Fibroblast of skin of abdomen (primary cell): ENCODE results near the gene NHEJ1.

Experiments
- DNase-seq: peaks from one replicate; pipeline ENCODE4 v3.0.0-alpha.2; 2013

The NHEJ1 gene

DNA sequence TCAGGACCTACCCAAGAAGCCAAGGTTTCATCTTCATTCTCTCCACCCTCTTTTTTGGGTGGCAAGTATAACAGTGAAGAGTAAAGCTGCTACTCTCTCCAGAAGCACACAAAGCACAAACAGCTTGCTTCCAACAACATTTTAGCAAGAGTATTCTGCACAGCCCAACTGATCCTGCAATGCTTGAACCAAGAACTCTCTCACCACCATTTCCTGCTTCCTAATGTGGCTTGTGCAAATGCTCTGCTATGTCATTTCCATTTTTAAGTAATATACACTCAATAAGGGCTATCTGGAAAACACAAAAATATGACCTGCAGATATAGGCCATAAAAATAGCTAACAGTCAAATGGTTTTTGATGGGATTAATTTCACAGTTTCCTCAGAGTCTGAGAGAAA lies 75.8 kb downstream of the NHEJ1 start:
- DNase-seq: no peak

DNA sequence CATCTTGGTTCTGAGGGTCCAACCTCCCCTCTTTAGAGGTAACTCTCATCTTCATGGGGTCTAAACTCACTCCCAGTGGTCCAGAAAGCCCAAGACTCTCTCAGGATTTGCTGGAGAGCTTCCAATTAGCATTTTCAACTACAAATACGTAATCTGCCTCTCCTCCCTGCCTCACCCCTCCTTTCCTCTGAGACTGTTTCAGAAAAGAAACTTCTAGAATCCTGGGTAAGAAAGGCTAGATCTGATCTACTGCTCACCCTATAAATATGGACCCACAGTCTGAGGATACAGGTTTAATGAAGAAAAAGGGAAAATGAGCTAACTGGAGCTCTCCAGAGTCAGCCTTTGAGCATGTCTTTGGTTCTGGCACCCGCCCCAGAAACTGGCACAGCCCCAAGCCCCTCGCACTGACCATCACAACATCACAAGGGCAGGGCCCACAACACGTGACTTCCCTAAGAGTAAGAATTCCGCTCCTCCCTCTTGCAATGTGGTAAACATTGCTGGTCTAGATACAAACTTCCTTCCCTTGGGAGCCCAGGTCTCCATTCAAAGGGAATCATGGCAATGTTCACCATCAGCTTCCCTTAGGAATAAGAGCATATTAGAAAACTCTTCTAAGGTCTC lies 78.2 kb downstream of the NHEJ1 start:
- DNase-seq: no peak

DNA sequence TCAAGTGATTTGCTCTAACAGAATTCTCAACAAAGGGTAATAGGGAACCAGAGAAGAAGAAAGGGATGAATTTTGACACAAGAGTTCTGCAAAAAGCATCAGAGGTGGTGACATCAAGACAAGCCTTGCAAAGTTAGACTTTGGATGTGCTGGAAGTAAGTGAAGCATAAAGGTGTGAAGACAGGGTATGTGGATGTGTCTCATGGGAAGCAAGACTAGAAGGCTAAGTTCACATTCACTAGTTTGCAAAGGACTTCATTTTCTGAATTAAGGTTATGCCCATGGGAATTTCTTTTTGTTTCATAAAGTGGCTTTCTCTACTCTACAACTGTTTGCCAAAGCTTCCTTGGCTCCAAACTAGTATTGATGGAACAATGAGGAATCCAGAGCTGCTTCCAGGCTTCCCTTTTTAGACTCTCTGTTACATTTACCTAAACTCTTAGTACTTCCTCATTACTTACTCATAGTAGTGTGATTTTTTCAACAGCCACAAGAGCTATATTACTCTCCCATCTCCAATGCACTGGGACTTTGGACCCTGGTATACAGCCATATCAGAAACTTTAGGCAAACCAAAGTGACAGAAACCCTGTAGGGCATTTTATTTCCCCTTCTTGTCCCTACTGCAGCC lies 78.8 kb downstream of the NHEJ1 start:
- DNase-seq: no peak

DNA sequence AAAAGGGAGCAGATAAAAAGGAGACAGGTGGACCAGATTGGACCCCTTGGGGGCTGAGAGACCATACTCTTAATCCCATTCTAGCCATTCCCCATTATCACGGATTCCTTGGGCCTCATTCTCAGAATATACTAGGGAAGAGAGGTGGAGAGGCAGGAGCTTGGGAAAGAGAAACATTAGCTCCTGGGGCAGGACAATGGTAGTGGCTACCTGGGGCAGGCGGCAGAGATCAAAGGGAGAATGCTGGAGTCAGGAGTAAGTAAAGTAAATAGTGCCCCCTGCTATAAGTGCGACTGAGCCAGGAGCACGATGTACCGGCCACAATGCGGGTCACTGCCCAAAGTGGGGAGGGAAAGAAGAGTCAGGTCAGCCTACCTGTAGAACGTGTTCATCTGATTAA lies 79.5 kb downstream of the NHEJ1 start:
- no peak for DNase-seq

- DNase-seq: peak; percentile 12
Measured at GRCh38 chr2:219079417-219079816, 81.2 kb downstream of the NHEJ1 start.

DNA sequence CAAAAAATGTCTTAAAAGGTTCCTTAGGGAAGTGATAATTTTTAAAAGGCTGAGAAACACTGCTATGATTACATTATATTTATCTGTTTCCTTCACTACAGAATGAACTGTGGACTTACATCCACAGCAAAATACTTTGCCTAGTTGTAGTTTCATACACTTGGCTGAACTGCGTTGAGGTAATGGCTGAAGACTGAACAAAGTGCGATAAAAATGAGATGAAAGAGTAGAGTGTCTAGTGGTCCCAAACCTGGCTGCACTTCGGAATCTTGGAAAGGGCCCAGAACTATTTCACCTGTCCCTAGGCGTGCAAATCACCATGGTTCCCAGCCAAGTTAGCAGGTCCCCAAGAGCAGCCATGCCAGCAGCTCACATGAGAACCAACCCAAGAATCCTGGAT lies 81.7 kb downstream of the NHEJ1 start:
- no peak for DNase-seq

GRCh38 chr2:219078126-219078525 lies 82.5 kb downstream of the NHEJ1 start:
- DNase-seq: no peak

GRCh38 chr2:219076253-219076652 lies 84.4 kb downstream of the NHEJ1 start:
- no peak for DNase-seq

DNA sequence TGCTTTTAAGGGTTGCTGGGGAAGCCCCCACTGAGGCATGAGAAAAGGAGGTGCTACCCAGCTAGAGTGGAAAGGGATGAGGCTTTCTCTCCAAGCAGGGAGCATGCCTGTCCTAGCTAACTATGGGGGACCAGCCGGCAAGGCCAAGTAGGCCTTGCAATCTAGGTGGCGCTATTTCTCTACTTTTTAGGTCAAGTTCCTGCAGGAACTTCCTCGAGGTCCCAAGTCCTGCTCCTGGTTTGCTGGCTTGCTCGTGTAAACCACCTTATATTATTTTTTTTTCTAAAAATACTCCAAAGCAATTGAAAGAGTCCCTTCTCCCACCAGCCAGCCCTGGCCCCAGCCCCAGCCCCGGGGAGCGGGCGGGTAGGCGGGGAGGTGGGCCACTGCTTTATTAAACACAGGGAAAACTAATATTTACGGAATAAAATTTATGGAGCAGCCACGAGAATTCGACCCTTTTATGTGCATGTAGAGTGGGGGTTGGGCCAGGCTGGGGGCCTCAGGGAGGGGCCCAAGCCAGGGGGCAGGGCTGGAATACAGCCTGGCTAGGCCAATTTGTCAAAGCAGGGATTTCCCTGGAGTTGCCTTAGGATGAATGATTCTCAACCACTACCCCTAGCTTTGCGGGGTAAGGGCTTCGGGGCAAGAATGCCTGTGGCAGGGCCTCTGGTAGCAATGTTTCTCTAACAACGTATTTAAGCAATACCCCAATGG lies 87.0 kb downstream of the NHEJ1 start:
- peak; percentile 43 for DNase-seq

GRCh38 chr2:219072741-219073250 lies 87.8 kb downstream of the NHEJ1 start:
- DNase-seq: no peak

GRCh38 chr2:219071131-219071816 lies 89.3 kb downstream of the NHEJ1 start:
- no peak for DNase-seq

- DNase-seq: no peak
Measured at GRCh38 chr2:219065484-219065883, 95.1 kb downstream of the NHEJ1 start.

DNA sequence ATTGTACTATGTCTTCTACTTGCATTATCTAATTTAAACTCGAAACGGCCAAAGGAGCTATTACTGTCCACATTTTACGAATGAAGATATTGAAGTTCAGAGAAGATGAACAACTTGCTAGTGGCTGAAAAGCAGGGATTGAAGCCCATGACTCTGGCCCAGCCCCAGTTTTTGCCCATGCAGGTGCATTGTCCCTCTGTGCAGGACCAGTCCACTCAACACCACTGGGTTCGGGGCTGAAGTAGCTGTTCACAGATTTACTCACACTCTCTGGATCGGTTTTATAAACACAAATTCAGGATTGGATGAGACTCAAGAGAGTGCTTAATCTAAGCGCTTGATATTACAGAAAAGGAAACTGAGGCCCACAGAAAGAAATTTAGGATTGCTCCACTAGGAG lies 98.5 kb downstream of the NHEJ1 start:
- no peak for DNase-seq

- DNase-seq: no peak
Measured at GRCh38 chr2:219060821-219061791, 99.5 kb downstream of the NHEJ1 start, which contains the start of gene IHH. Gene IHH, minus strand, starts transcription at chr2:219060921. Its CDS starts 454 bp downstream, at chr2:219060467.

DNA sequence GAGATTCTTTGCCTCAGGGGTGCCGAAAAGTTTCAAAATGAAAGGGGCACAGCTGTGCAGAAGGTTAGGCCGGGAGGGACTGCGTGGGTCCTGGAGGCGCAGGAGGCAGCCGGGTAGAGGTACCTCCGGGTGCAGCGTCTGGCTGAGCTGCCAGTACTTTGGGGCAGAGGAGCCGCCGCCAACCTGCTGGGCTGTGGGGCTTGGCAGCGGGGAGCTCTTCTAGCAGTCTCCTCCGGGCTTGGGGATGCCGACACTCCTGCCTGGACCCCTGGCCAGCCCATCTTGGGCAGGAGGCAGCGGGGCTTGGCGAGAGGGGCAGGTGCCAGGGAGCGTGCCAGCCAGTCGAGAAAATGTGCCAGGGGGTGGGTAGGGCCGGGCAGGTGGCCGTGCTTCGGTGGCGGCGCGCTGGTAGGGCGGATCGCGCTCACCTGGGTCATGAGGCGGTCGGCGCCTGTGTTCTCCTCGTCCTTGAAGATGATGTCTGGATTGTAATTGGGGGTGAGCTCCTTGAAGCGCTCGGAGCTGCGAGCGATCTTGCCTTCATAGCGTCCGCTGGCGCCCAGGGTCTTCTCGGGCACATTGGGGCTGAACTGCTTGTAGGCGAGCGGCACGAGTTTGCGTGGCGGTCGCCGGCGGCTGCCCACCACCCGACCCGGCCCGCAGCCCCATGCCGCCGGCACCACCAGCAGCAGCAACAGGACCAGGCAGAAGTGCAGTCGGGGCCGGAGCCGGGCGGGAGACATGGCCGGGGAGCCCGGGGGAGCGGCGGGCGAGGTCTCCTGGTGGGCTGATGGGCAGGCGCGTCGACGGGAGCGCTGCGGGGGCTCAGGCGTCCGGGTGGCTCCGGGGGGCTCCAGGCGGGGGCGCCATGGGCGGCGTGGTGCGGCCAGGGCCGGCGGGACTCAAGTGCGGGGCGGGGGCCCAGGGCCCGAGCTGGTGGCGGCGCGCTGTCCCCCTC lies 100.6 kb downstream of the NHEJ1 start:
- no peak for DNase-seq

- DNase-seq: no peak
Measured at GRCh38 chr2:219059375-219059724, 101.3 kb downstream of the NHEJ1 start.

DNA sequence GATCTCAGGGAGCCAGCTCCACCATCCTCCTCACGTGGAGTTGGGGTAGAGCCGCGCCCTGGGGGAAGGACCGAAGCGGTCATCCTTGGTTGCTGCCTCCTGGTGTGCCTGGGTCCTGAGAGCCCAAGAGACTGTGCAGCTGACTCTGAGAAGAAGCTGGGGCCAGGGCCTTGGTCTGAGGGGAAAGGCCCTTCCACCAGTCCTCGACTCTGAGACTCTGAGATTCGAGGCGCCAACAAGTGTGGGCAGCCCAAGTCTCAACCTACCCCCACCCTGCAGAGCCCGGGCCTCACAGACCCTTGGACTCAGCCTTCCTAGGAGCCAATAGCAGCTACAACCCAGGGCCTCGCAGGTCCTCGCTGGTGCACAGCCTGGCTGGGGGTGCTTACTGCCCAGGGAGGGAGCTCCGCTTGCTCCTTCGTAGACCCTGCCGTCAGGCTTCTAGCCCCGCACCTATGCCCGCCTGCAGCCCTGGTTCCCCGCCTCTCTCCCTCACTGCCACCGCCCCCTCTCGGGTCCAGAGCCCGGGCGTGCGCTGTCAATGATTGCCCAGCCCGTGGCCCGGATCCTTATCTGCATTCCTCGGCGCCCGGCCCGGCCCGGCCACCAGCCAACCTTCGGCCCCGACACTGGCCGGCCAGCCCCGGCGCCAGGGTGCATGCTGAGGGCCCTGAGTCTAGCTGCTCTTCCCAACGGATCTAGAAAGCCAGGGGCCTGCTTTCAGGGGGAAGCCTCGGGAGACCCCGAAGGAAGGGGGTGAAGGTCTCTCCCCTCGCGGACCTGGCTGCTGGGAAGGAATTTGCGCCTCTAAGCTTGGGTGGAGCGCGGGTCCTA lies 101.9 kb downstream of the NHEJ1 start:
- DNase-seq: no peak

DNA sequence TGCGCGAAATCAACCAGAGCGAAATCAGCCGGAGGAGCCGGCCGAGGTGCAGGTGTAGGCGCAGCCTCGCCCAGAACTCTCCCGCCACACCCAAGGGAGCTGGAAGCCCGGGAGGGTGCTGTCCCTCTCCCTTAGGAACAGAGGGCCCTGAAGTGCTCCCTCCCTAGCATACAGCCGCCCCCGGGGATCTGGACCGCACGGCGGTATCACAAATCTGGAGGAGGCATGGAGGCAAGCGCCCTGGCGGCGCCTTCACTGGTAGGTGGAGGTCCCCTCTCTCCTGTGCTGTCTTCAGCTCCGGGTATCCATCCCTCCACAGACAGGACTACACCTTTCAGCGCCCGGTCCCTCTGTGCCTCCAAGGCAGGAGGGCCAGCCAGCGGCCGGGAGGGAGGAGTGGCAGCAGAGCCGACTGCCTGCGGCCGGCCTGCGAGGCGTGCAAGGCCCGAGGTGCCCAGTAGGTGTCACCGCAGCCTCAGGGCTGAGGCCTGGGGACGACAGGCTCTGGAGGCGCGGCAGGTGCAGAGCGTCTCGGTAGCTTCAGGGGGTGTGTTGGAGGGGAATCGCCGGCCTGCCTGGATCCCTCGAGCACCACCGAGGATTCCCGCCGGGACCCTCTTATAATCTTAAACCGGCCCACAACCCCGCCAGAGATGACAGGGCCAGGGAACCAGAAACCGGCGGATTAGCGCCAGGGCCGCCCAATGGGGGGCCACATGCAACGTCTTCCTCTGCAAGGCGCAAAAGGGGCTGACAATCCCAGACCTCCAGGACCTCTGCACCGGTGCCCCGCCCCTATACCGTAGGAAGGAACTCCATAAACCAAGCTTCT lies 102.7 kb downstream of the NHEJ1 start:
- peak; percentile 43 for DNase-seq
